SK-N-MC (cell line): ENCODE measurements around the gene EIF2S3.

Experiments
- DNase-seq: peaks from one replicate; pipeline ENCODE4 v3.0.0-alpha.2; 2011; ENCODE audit warnings: low read depth, low spot score
- H3K27ac ChIP-seq: fragments of 200-600 bp; sonication (generic); 2 replicates; pipeline ENCODE4 v1.5.1; 2016; ENCODE audit warnings: mixed run types
- H3K36me3 ChIP-seq: fragments of 200-600 bp; sonication (generic); 2 replicates; pipeline ENCODE4 v1.6.1; 2017; ENCODE audit warnings: antibody characterized with exemption, low read length, mixed read lengths; ENCODE audit not compliant: insufficient read depth
- H3K4me3 ChIP-seq: fragments of 200-600 bp; sonication (generic); 2 replicates; pipeline ENCODE4 v1.5.1; 2016
- H3K9ac ChIP-seq: fragments of 200-600 bp; sonication (generic); 2 replicates; pipeline ENCODE4 v1.8.0; 2017; ENCODE audit warnings: mixed run types, mixed read lengths; ENCODE audit not compliant: insufficient read length
- H3K9me3 ChIP-seq: fragments of 200-600 bp; sonication (generic); 2 replicates; pipeline ENCODE4 v1.6.1; 2017; ENCODE audit warnings: low read depth, mild to moderate bottlenecking, antibody characterized with exemption, low read length, moderate library complexity, mixed read lengths
- EZH2 ChIP-seq: fragments of 200-600 bp; sonication (generic); IDR thresholded peaks from one replicate; pipeline ENCODE4 v1.6.1; 2017; ENCODE audit warnings: antibody characterized with exemption
- FOXP2 ChIP-seq: optimal IDR thresholded peaks from 2 replicates; pipeline ENCODE3; 2011; ENCODE audit warnings: mild to moderate bottlenecking, moderate library complexity; ENCODE audit not compliant: insufficient read depth; ENCODE audit errors: extremely low read length, control extremely low read depth
- POLR2AphosphoS5 ChIP-seq: IDR thresholded peaks from 2 replicates; pipeline ENCODE4 v1.6.1; 2012; ENCODE audit warnings: mild to moderate bottlenecking, low read depth, low read length, borderline replicate concordance

Gene EIF2S3

DNA sequence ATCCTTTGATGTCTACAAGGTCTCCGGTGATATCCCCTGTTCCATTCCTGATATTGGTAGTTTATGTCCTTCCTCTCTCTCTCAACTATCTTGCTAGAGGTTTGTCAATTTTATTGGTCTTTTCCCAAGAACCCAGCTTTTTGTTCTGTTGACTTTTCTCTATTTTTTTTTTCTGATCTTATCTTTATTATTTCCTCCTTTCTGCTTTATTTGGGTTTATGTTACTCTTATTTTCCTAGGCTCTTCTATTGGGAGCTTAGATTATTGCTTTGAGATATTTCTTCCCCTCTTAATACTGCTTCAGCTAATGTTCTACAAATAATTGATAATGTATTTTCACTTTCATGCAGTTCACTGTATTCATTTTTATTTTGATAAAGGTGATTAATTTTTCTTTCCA lies 44.2 kb downstream of the EIF2S3 start:
- DNase-seq, result no peak
- no peak for TF ChIP-seq POLR2AphosphoS5
- TF ChIP-seq FOXP2, result no peak
- no peaks in the 10 kb centered on the region for H3K9me3 ChIP-seq
- H3K9ac ChIP-seq, result no peak overlapping the region
- H3K27ac ChIP-seq, result no peak overlapping the region
- H3K4me3 ChIP-seq, result no peak overlapping the region
- no peaks in the 10 kb centered on the region for H3K36me3 ChIP-seq

- TF ChIP-seq EZH2 (no peak), FOXP2 (no peak), POLR2AphosphoS5 (no peak)
- no peaks in the 10 kb centered on the region for H3K9me3 ChIP-seq
- H3K4me3 ChIP-seq, result no peak overlapping the region
- no peak for DNase-seq
- H3K36me3 ChIP-seq, result no peaks in the 10 kb centered on the region
- no peak overlapping the region for H3K9ac ChIP-seq
- H3K27ac ChIP-seq, result no peak overlapping the region
Observed at GRCh38 chrX:24099394-24099793, 44.6 kb downstream of the EIF2S3 start.

GRCh38 chrX:24100713-24101112 lies 46.0 kb downstream of the EIF2S3 start:
- Histone ChIP-seq H3K9ac (no peak overlapping the region), H3K9me3 (no peaks in the 10 kb centered on the region), H3K36me3 (no peaks in the 10 kb centered on the region), H3K27ac (no peak overlapping the region), H3K4me3 (no peak overlapping the region)
- TF ChIP-seq POLR2AphosphoS5 (no peak), EZH2 (no peak), FOXP2 (no peak)
- DNase-seq, result no peak

GRCh38 chrX:24110069-24110468 lies 55.3 kb downstream of the EIF2S3 start:
- H3K4me3 ChIP-seq, result no peak overlapping the region
- no peak overlapping the region for H3K9ac ChIP-seq
- H3K27ac ChIP-seq, result no peak overlapping the region
- H3K36me3 ChIP-seq, result no peaks in the 10 kb centered on the region
- no peak for DNase-seq
- TF ChIP-seq POLR2AphosphoS5, result no peak
- no peak for TF ChIP-seq EZH2
- TF ChIP-seq FOXP2, result no peak
- no peaks in the 10 kb centered on the region for H3K9me3 ChIP-seq

- H3K9me3 ChIP-seq, result no peaks in the 10 kb centered on the region
- no peak overlapping the region for H3K27ac ChIP-seq
- H3K4me3 ChIP-seq, result no peak overlapping the region
- TF ChIP-seq FOXP2, result no peak
- TF ChIP-seq POLR2AphosphoS5, result no peak
- TF ChIP-seq EZH2, result no peak
- no peak for DNase-seq
- H3K36me3 ChIP-seq, result no peaks in the 10 kb centered on the region
- H3K9ac ChIP-seq, result no peak overlapping the region
Observed at GRCh38 chrX:24113181-24113580, 58.4 kb downstream of the EIF2S3 start.

- no peak for TF ChIP-seq EZH2
- no peaks in the 10 kb centered on the region for H3K9me3 ChIP-seq
- H3K27ac ChIP-seq, result no peak overlapping the region
- H3K4me3 ChIP-seq, result no peak overlapping the region
- DNase-seq, result no peak
- no peak overlapping the region for H3K9ac ChIP-seq
- no peaks in the 10 kb centered on the region for H3K36me3 ChIP-seq
Observed at GRCh38 chrX:24117258-24117657, 62.5 kb downstream of the EIF2S3 start.

DNA sequence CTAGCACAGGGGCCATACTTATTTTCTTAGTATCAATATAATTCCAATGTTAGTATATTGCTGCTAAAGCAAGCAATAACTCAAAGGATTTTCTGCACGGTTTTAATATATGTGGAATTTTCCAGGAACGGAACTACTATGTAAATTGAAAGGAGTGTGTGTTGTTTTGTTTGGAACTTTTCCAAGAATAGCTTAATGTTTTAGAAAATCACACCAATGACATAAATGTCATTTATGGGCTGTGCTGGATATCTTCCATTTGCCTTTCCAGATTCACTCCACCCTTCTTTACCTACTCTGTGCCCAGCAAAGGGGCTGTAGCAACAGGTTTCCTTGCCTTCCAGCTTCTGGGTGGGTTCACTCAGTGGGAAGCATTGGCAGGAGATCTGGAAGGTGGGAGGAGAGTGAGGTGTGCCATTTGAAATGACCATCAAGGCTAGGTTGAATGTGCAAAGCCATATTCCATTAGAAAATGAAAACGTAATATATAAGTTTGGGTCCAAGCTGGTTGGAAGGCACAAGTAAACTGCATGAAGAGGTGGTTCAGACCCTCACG lies 69.6 kb downstream of the EIF2S3 start:
- Histone ChIP-seq H3K27ac (no peak overlapping the region), H3K9ac (no peak overlapping the region), H3K36me3 (no peaks in the 10 kb centered on the region), H3K4me3 (no peak overlapping the region), H3K9me3 (no peaks in the 10 kb centered on the region)
- DNase-seq, result no peak
- TF ChIP-seq POLR2AphosphoS5 (no peak), FOXP2 (no peak), EZH2 (no peak)

DNA sequence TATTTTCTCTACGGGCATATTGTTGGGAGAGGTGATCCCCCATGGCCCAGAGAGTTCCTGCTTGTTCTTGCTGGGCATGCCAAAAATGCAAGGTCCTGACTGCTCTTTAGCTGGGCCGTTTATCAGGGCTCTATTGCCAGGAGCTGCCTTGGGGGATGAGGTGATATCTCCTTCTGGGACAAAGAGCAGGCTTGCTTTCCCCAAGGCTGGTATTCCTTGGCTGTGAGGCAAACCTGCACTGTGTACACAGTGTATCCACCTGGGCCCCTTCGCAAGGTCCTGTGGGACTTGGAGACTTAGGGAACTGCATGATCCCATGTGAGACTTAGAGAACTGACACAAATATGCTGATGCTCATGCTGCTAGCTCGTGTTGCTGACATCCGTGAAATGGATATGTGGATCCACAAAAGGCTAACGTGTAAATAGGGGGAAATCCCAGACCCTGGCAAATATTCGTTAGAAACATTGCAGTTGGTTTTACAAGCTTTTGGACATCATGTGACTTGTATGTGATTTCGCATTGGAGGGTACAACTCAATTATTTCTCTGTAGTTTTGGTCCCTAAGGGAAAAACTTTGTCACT lies 70.4 kb downstream of the EIF2S3 start:
- no peaks in the 10 kb centered on the region for H3K36me3 ChIP-seq
- H3K4me3 ChIP-seq, result no peak overlapping the region
- TF ChIP-seq POLR2AphosphoS5 (no peak), EZH2 (no peak), FOXP2 (no peak)
- H3K9ac ChIP-seq, result no peak overlapping the region
- no peak for DNase-seq
- H3K9me3 ChIP-seq, result no peaks in the 10 kb centered on the region
- H3K27ac ChIP-seq, result no peak overlapping the region
